Memory B cell (primary cell): ENCODE measurements around the gene VPS11.

Source experiments
- ATAC-seq: fragments of 150-1000 bp; cut with Tn5 transposase; 2 replicates; pipeline ENCODE4 v1.10.0; 2021; ENCODE audit warnings: low read depth, mild to moderate bottlenecking, moderate library complexity
- DNase-seq, 2 donors: peaks; one replicate each; pipeline ENCODE4 v3.0.0; 2022; ENCODE audit warnings: low spot score in 2 of 2
- H3K27ac Mint-ChIP-seq: one replicate; pipeline ENCODE4 v1.8.0; 2022; ENCODE audit warnings: mild to moderate bottlenecking, moderate library complexity, mixed read lengths
- H3K27me3 Mint-ChIP-seq: one replicate; pipeline ENCODE4 v1.8.0; 2022; ENCODE audit warnings: mixed read lengths
- H3K36me3 Mint-ChIP-seq: one replicate; pipeline ENCODE4 v1.8.0; 2022; ENCODE audit warnings: mild to moderate bottlenecking, mixed read lengths
- H3K4me1 Mint-ChIP-seq: one replicate; pipeline ENCODE4 v1.8.0; 2022; ENCODE audit warnings: mixed read lengths
- H3K4me3 Mint-ChIP-seq: one replicate; pipeline ENCODE4 v1.8.0; 2022; ENCODE audit warnings: mild to moderate bottlenecking, moderate library complexity, mixed read lengths
- H3K9me3 Mint-ChIP-seq: one replicate; pipeline ENCODE4 v1.8.0; 2022; ENCODE audit warnings: mixed read lengths

VPS11 gene

DNA sequence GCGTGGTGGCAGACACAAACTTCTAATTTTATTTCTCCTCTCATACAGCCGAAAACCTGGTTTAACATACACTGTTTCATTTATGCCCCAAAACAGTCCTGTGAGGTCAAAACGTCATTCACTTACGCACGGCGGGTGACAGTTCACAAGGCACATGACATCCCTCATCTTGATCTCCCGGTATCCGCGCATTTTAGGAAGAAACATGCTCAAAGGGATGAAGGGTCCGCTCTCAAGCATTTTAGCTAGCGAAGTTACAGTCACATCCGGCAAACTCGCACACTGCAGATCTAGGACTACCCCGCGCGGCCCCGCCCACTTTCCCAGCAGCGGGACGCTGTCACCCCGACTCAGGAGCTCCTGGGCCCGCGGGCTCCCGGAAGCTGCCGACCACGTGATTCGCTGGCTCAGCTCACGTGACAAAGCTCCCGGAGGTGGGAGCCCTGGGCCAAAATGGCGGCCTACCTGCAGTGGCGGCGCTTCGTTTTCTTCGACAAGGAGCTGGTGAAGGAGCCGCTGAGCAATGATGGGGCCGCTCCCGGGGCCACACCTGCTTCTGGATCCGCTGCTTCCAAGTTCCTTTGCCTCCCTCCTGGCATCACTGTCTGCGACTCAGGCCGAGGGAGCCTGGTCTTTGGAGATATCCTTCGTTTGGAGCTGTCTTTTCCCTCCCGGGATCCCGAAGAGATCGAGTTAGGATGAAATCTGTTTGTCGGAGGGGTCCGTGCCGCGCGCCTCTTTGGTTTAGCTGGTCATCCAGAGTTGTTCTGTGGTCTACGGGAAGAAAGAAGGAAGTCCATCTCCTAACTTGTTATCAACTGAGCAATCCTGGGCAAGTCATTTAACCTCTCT, at the start of gene VPS11:
VPS11 (plus strand) TSS at position 448 of the 852 bp plus-strand sequence; CDS start at position 454, 6 bp downstream.
- H3K9me3 Mint-ChIP-seq, result no peaks in the 10 kb centered on the region
- H3K4me1 Mint-ChIP-seq, result peaks cover 21% of the 10 kb centered on the region
- peaks cover 6% of the 10 kb centered on the region for H3K36me3 Mint-ChIP-seq
- H3K27me3 Mint-ChIP-seq, result no peaks in the 10 kb centered on the region
- ATAC-seq (peak; percentile 91), DNase-seq (peak; percentile 88 to 92)
- peak within 1 kb of the TSS; percentile 93 for H3K4me3 Mint-ChIP-seq
- H3K27ac Mint-ChIP-seq, result peak within 1 kb of the TSS; percentile 98

DNA sequence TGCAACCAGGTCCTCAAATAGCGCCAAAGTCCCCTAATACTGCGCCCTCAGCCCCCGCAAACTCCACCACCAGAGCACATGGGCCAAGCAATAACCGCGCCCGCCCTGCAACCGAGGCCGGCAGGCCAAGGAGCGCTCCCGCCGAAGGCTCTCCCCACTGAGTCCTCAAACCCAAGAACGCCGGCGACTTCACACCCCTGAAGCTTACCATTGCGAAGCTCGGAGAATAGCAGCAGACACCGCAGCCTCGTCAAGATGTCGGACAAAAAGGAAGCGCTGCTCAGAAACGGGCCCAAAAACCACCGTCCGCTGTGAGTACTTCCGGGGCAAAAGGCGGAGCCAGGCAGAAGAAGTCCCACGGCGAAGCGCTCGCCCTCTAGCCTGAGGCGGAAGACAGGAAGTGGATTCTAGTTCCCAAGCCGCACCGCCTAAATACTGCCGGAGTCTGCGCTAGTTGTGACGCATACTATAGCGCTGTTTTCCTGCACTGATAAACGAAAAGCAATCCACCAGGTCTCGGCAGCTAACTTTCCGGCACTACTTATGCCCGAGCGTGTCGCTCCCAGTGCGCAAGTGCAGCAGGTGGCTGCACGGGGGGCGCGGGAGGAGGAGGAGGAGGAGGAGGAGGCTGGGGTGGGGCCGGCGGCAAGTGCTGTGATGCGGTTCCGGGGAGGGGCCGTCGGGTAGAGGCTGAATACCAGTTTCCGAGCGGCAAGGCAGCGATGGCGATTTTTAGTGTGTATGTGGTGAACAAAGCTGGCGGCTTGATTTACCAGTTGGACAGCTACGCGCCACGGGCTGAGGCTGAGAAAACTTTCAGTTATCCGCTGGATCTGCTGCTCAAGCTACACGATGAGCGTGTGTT, 49.3 kb upstream of the VPS11 start, which contains the start of the genes RPS25 and TRAPPC4:
RPS25 (minus strand) TSS at position 270 of the 865 bp plus-strand sequence; CDS start at position 211, 59 bp downstream.
TRAPPC4 (plus strand) TSS at position 693 of the 865 bp plus-strand sequence; CDS start at position 723, 30 bp downstream.
- Mint-ChIP-seq H3K27me3 (no peaks in the 10 kb centered on the region), H3K9me3 (no peaks in the 10 kb centered on the region), H3K27ac (peak within 1 kb of the TSS; percentile 100), H3K4me3 (peak within 1 kb of the TSS; percentile 99), H3K36me3 (peaks cover 25% of the 10 kb centered on the region), H3K4me1 (peaks cover 10% of the 10 kb centered on the region)
- ATAC-seq, result peak; percentile 85
- peak; percentile 93 to 94 for DNase-seq

- Mint-ChIP-seq H3K27me3 (no peaks in the 10 kb centered on the region), H3K27ac (peak overlapping the region; percentile 100), H3K36me3 (peaks cover 25% of the 10 kb centered on the region), H3K4me3 (peak overlapping the region; percentile 99), H3K4me1 (peaks cover 13% of the 10 kb centered on the region), H3K9me3 (no peaks in the 10 kb centered on the region)
- DNase-seq (no peak), ATAC-seq (no peak)
Measured at GRCh38 chr11:119019996-119020395, 47.6 kb upstream of the VPS11 start.

GRCh38 chr11:119021631-119022030, 46.0 kb upstream of the VPS11 start:
- Mint-ChIP-seq H3K27ac (no peak overlapping the region), H3K9me3 (no peaks in the 10 kb centered on the region), H3K4me3 (no peak overlapping the region), H3K4me1 (peaks cover 7% of the 10 kb centered on the region), H3K27me3 (no peaks in the 10 kb centered on the region), H3K36me3 (peaks cover 23% of the 10 kb centered on the region)
- DNase-seq (no peak), ATAC-seq (no peak)

DNA sequence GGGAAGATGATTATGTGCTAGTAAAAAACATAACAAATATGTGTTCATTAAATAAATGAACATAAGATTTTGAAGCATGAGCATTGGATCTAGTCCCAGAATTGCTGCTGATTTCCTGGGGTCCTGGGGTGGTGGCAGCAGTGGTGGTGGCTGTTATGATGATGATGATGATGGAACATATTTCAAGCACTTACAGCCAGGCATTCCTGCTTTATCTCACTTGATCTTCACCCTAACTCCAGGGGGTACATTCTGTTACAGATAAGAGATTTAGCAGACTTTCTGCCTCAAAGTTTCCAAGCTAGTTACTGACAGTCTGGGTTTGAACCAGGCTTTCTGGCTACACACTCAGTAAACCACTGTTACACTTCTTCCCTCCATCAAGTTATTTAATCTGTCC, 43.9 kb upstream of the VPS11 start:
- Mint-ChIP-seq H3K27ac (peak overlapping the region; percentile 3), H3K9me3 (no peaks in the 10 kb centered on the region), H3K27me3 (no peaks in the 10 kb centered on the region), H3K4me3 (no peak overlapping the region), H3K36me3 (peaks cover 22% of the 10 kb centered on the region), H3K4me1 (peaks cover 10% of the 10 kb centered on the region)
- ATAC-seq (no peak), DNase-seq (no peak)

- Mint-ChIP-seq H3K27ac (peak overlapping the region; percentile 60), H3K4me1 (peaks cover 19% of the 10 kb centered on the region), H3K4me3 (no peak overlapping the region), H3K36me3 (peaks cover 25% of the 10 kb centered on the region), H3K9me3 (no peaks in the 10 kb centered on the region), H3K27me3 (no peaks in the 10 kb centered on the region)
- ATAC-seq, result no peak
- DNase-seq, result no peak
Measured at GRCh38 chr11:119024430-119025098, 43.1 kb upstream of the VPS11 start.

GRCh38 chr11:119025099-119025473, 42.5 kb upstream of the VPS11 start:
- peaks cover 24% of the 10 kb centered on the region for H3K36me3 Mint-ChIP-seq
- H3K9me3 Mint-ChIP-seq, result no peaks in the 10 kb centered on the region
- H3K27ac Mint-ChIP-seq, result peak overlapping the region; percentile 60
- no peaks in the 10 kb centered on the region for H3K27me3 Mint-ChIP-seq
- H3K4me1 Mint-ChIP-seq, result peaks cover 21% of the 10 kb centered on the region
- ATAC-seq (no peak), DNase-seq (no peak)
- no peak overlapping the region for H3K4me3 Mint-ChIP-seq

DNA sequence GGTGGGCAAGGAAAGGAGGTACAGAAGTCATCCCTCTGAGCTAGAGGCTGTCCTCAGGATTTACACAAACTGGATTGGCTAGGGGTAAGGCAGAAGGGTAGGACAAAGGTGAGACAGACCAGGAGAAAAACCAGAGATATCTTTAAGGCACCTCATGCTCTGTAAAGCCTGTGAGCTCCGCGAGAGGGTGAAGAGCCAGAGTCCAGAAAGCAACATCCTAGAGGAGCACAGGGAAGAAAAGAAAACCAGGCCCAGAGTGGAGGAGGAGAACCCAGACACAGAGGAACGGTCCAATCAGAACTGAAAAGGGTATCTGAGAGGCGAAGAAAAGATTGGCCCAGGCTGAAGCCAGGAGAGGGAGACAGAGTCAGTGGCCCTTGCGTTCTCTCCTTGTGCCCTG, 42.1 kb upstream of the VPS11 start:
- Mint-ChIP-seq H3K9me3 (no peaks in the 10 kb centered on the region), H3K4me3 (no peak overlapping the region), H3K27ac (peak overlapping the region; percentile 60), H3K36me3 (peaks cover 23% of the 10 kb centered on the region), H3K4me1 (peaks cover 20% of the 10 kb centered on the region), H3K27me3 (no peaks in the 10 kb centered on the region)
- DNase-seq, result no peak
- no peak for ATAC-seq

GRCh38 chr11:119025978-119026766, 41.4 kb upstream of the VPS11 start:
- Mint-ChIP-seq H3K27me3 (no peaks in the 10 kb centered on the region), H3K27ac (peak overlapping the region; percentile 60), H3K36me3 (peaks cover 23% of the 10 kb centered on the region), H3K9me3 (no peaks in the 10 kb centered on the region), H3K4me3 (no peak overlapping the region), H3K4me1 (peaks cover 20% of the 10 kb centered on the region)
- ATAC-seq, result no peak
- no peak for DNase-seq

- Mint-ChIP-seq H3K36me3 (peaks cover 21% of the 10 kb centered on the region), H3K27ac (no peak overlapping the region), H3K27me3 (no peaks in the 10 kb centered on the region), H3K4me1 (peaks cover 20% of the 10 kb centered on the region), H3K9me3 (no peaks in the 10 kb centered on the region), H3K4me3 (no peak overlapping the region)
- no peak for ATAC-seq
- no peak for DNase-seq
Measured at GRCh38 chr11:119026970-119027369, 40.6 kb upstream of the VPS11 start.

DNA sequence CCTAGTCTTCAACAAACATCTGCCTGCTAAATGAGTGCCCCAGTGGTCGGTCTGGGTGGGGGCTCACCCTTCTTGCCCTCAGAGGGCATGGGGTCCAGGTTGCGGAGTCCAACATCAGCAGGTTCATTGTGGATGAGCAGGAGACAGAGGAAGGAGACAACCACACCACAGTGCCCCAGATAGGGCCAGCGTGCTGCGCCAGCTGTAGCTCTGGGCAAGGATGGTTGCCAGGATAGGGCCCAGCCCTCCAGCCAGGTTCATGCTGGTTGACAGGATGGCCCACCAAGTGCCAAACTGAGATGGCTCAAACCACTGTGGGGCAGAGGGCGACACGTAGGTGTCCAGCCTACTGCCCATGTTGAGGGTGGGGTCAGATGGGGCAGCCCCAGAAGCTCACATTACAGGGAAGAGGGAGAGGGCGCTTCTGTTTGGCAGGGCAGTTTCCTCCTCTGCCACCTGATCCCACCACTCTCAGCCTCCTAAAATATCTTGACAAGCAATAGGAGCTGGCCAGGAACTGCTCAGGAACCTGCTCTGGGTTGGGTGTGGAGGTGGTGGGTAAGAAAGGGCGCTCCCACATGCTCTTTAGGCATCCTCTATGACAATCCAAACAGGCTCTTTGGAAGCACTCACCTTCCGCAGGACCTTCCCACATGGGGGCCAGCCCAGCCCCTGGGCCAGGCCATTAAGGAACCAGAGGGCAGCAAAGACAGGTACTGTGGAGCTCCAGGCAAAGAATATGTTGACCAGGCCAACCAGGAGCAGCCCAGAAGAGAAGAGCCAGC, 39.9 kb upstream of the VPS11 start:
- Mint-ChIP-seq H3K27me3 (no peaks in the 10 kb centered on the region), H3K4me3 (no peak overlapping the region), H3K36me3 (peaks cover 21% of the 10 kb centered on the region), H3K9me3 (no peaks in the 10 kb centered on the region), H3K27ac (no peak overlapping the region), H3K4me1 (peaks cover 20% of the 10 kb centered on the region)
- ATAC-seq (no peak), DNase-seq (no peak)

DNA sequence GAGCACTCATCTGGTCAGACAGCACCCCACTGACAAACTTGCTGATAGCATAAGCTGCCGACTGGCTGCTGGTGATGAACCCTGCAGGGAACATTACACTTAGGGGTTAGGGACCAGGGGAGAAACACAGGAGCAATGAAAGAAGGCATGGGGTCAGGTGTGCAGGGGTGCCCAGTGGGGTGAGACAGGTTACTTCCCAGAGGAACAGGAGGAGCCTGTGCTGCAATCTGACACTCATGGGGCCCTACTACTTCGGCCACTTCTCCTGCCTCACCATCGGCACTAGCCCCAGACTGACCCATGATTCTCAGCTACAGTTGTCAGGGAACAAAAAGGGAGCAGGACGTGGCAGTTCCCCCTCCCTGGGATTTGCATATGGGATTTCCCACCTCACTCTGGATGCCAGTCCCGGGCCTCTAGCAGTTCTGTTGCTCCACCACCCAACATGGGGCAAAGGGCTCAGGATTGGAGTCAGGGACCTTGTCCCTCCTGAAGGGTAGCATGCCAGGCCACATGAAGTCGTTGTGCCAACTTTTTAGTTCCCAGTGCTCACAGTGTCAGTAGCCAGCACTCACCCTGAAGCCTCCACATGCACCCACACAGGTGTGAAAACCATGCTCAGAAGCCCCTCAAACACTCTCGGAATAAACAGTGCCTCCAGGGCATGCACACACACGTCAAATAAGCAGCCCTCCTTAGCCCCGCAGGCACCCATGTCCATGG, 39.1 kb upstream of the VPS11 start:
- Mint-ChIP-seq H3K4me1 (peaks cover 18% of the 10 kb centered on the region), H3K27me3 (no peaks in the 10 kb centered on the region), H3K36me3 (peaks cover 17% of the 10 kb centered on the region), H3K27ac (peak overlapping the region; percentile 45), H3K9me3 (no peaks in the 10 kb centered on the region), H3K4me3 (no peak overlapping the region)
- ATAC-seq (no peak), DNase-seq (no peak)
